ENCODE data around the gene RYR1.

- TF ChIP-seq CTCF (IDR thresholded peaks at IDR 0.05) (no peak), EZH2 (IDR thresholded peaks at IDR 0.05; ENCODE audit: borderline replicate concordance, insufficient read depth, low read depth, low read length, poor library complexity, severe bottlenecking) (no peak)
Observed at GRCh38 chr19:38429055-38429810, 4.3 kb upstream of the RYR1 start.

Measured in B cell (primary cell).